AG09319 (cell line): ENCODE data around the gene NXT1.
A peak's percentile ranks its signal among the peaks of the same experiment; 100 is the strongest.
"Not testable (repeated sequence)": the region's sequence is repeated elsewhere in the genome, so short reads cannot be mapped to it uniquely, and the experiment has no call there.

Experiments used
- DNase-seq: peaks from one replicate; pipeline ENCODE4 v3.0.0-alpha.2; 2010; ENCODE audit warnings: low read depth; ENCODE audit errors: extremely low read depth
- TF ChIP-seq, protein P1 (sequence below): IDR thresholded peaks from 2 replicates; pipeline ENCODE4 v1.5.1; 2011; ENCODE audit warnings: low read depth, mild to moderate bottlenecking, inconsistent platforms, low read length, moderate library complexity

Gene NXT1

GRCh38 chr20:23350196-23350903, at the start of gene NXT1:
NXT1 (plus strand) TSS chr20:23350791; CDS start chr20:23354042, 3,251 bp downstream.
- TF ChIP-seq, protein P1, sequence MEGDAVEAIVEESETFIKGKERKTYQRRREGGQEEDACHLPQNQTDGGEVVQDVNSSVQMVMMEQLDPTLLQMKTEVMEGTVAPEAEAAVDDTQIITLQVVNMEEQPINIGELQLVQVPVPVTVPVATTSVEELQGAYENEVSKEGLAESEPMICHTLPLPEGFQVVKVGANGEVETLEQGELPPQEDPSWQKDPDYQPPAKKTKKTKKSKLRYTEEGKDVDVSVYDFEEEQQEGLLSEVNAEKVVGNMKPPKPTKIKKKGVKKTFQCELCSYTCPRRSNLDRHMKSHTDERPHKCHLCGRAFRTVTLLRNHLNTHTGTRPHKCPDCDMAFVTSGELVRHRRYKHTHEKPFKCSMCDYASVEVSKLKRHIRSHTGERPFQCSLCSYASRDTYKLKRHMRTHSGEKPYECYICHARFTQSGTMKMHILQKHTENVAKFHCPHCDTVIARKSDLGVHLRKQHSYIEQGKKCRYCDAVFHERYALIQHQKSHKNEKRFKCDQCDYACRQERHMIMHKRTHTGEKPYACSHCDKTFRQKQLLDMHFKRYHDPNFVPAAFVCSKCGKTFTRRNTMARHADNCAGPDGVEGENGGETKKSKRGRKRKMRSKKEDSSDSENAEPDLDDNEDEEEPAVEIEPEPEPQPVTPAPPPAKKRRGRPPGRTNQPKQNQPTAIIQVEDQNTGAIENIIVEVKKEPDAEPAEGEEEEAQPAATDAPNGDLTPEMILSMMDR = no peak
- DNase-seq = peak; percentile 96

GRCh38 chr20:23301436-23302050, 49.0 kb upstream of the NXT1 start:
- DNase-seq = no peak
- TF ChIP-seq, protein P1 = no peak

- DNase-seq = no peak
- TF ChIP-seq, protein P1 = no peak
These were observed 48.2 kb upstream of the NXT1 start for GRCh38 chr20:23302386-23302785.

GRCh38 chr20:23302801-23303200, 47.8 kb upstream of the NXT1 start:
- TF ChIP-seq, protein P1 = no peak
- DNase-seq = no peak

GRCh38 chr20:23303325-23304102, 47.1 kb upstream of the NXT1 start:
- TF ChIP-seq, protein P1 = no peak
- no peak for DNase-seq

DNA sequence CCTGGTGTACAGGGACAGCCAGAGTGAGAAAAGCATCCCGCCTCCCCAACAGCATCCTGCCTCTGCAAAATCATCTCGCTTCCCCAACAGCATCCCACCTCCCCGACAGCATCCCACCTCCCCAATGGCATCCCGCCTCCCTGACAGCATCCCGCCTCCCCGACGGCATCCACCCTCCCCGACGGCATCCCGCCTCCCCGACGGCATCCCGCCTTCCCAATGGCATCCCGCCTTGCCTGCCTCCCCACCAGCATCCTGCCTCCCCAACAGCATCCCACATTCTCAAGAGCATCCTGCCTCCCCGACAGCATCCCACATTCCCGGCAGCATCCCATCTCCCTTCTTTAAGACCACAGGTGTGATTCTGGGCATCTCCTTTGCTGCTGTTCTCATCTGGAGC, 46.0 kb upstream of the NXT1 start:
- no peak for DNase-seq
- TF ChIP-seq, protein P1 = no peak

DNA sequence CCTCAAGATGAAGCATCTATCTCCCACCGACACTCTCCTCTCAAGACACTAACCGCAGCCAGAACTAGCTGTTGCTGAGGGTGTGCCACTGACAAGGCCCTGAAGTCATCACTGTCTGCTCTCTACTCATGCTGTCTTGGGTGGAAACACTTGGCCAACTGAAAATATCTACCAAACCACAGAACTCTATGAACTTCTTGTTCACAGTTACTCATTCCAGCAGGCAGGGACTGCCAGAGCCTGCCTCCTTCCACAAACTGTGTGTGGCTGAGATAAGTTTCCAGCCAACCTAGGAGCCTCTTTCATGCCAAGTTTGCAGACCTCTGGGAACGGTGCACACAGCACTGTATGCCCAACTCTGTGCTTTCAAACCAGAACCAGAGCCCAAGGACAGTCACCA, 45.5 kb upstream of the NXT1 start:
- TF ChIP-seq, protein P1 = no peak
- DNase-seq = no peak

GRCh38 chr20:23307393-23307792, 43.2 kb upstream of the NXT1 start:
- not testable (repeated sequence) for DNase-seq
